Measurements from ENCODE around the gene PLLP. TPM values are rescaled to one million over a fixed set of nuclear protein-coding genes. Genes with fewer than 3 reads are reported as not detected.
"Not testable (repeated sequence)": the region's sequence is repeated elsewhere in the genome, so short reads cannot be mapped to it uniquely, and the experiment has no call there.

PLLP gene
- total RNA-seq, 2 experiments from 2014 or later = 0.25 to 0.41 TPM

DNA sequence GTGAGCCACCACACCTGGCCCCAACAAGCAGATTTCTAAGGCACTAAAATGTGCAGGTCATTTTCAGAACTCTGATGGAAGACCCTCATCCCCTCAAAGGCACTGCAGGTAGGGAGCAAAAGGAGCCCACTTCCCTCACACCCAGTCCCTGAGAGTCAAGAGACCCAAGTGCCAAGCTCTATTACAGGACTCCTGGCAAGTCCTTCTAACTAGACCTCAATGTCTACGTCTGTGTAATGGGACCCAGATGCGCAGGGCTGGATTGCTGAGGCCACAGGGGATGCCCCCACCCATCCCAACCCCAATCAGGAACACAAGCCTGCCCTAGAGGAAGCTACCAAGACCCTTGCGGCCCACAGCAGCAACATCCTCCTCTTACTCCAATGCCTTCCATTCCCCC is 2.7 kb downstream of the PLLP start:
- Mint-ChIP-seq H3K27me3 (ENCODE audit: low read depth) (no peaks in the 10 kb centered on the region), H3K4me3 (no peak overlapping the region), H3K27ac (no peak overlapping the region), H3K36me3 (ENCODE audit: low read depth) (no peaks in the 10 kb centered on the region), H3K9me3 (no peaks in the 10 kb centered on the region), H3K4me1 (ENCODE audit: low read depth) (peaks cover 45% of the 10 kb centered on the region)
- CTCF ChIA-PET = interaction anchor here (1.1 to 2.3 kb wide), 2 partner anchors 12 to 18 kb away, joined by 6 to 8 read pairs; no protein-coding TSS in a partner anchor
- DNase-seq = no peak
- intact Hi-C loops (cut with micrococcal nuclease) = no loop called here

DNA sequence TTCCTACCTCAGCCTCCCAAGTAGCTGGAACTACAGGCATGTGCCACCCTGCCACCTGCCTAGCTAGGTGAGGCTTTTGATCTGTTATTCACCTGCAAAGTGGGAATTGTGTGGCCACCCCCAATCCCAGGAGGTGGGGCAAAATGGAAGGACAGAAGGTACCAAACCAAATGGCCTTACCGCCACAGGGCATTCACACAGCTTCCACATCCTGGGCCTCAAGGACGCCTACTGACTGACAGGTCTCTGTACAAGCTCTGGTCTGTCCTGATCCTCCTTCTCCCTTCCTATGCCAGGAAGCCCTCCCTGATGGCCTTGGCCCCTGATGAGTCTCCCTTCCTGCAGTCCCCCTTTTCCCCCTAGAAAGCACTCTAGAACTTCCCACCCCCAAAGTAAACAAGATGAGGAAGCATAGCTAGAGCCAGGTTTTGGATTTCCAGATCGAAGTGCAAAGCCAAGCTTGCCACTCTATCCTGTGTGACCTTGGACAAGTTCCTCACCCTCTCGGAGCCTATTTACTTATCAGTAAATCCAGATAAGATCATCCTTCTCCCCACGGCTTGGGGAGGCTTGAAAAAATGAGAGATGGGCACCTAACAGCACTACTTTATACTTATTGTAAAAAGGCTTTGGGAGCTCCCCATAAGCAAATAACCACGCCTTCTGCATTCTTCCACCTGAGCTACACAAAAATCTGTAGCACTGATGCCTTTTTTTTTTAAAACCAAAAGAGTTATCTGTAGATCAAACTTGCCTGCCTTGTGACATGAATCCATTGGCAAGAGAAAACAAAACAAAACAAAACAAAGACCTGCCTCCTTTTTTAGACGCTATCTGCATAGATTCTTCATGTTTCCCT is 4.5 kb downstream of the PLLP start:
- peaks cover 50% of the 10 kb centered on the region for H3K4me1 Mint-ChIP-seq (ENCODE audit: low read depth)
- no peaks in the 10 kb centered on the region for H3K27me3 Mint-ChIP-seq (ENCODE audit: low read depth)
- no peak for DNase-seq
- no peak overlapping the region for H3K4me3 Mint-ChIP-seq
- H3K36me3 Mint-ChIP-seq (ENCODE audit: low read depth) = no peaks in the 10 kb centered on the region
- CTCF ChIA-PET = interaction anchor here (0.6 to 2.3 kb wide), 6 partner anchors 10 to 195 kb away, joined by 3 to 8 read pairs (median 4); no protein-coding TSS in a partner anchor
- no peak overlapping the region for H3K27ac Mint-ChIP-seq
- intact Hi-C loops (cut with micrococcal nuclease) = no loop called here
- no peaks in the 10 kb centered on the region for H3K9me3 Mint-ChIP-seq

DNA sequence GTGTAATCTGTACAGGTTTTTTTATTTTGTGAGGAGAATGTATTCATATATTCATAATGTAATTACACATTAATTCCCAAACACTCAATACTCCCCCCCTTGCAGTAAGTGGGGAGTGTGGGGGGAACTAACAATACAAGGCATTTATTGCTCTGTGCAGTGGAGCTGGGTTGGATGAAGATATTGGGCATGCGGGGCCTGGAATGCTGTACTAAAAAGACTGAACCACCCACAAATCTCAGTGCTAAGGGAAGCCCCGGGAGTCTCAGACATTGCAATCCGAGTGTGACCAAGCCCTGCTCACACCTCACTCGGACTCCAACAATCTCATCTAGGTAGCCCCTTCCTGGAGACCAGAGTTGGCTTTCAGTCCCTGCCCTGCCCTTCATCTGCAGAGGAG is 6.0 kb downstream of the PLLP start:
- no peaks in the 10 kb centered on the region for H3K36me3 Mint-ChIP-seq (ENCODE audit: low read depth)
- H3K27me3 Mint-ChIP-seq (ENCODE audit: low read depth) = no peaks in the 10 kb centered on the region
- CTCF ChIA-PET = interaction anchor here (0.6 to 1.7 kb wide), 2 partner anchors 22 to 33 kb away, joined by 4 to 5 read pairs; no protein-coding TSS in a partner anchor
- H3K4me1 Mint-ChIP-seq (ENCODE audit: low read depth) = peaks cover 42% of the 10 kb centered on the region
- no peak overlapping the region for H3K4me3 Mint-ChIP-seq
- intact Hi-C loops (cut with micrococcal nuclease) = no loop called here
- no peak overlapping the region for H3K27ac Mint-ChIP-seq
- DNase-seq = no peak
- no peaks in the 10 kb centered on the region for H3K9me3 Mint-ChIP-seq

DNA sequence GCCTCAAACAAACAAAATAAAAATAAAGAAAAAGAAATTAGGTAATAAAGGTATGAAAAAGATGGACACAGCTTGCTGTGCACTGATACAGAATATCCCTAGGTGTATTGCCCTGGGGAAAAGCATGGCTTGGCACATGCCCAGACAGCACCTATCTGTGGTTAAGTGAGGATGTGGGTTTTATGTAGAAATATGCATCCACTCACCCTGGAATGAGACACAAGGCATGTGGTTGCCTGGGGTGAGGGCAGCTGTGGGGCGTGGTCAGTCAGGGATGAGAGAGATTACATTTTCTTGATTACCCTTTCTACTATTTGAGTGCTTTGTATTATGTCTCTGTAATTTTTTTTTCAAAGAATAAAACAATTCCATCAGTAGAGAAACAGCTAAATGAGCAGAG is 6.9 kb downstream of the PLLP start:
- Mint-ChIP-seq H3K36me3 (ENCODE audit: low read depth) (no peaks in the 10 kb centered on the region), H3K27ac (peak overlapping the region; percentile 73), H3K9me3 (no peaks in the 10 kb centered on the region), H3K4me3 (no peak overlapping the region), H3K4me1 (ENCODE audit: low read depth) (peaks cover 40% of the 10 kb centered on the region), H3K27me3 (ENCODE audit: low read depth) (no peaks in the 10 kb centered on the region)
- DNase-seq = peak; percentile 85
- intact Hi-C loops (cut with micrococcal nuclease) = loop anchor here (1.0 kb wide), 1 partner anchor 11 kb away; no protein-coding TSS in a partner anchor
- CTCF ChIA-PET = interaction anchor here (0.7 to 1.7 kb wide), 2 partner anchors 9 to 23 kb away, joined by 3 to 4 read pairs; no protein-coding TSS in a partner anchor

DNA sequence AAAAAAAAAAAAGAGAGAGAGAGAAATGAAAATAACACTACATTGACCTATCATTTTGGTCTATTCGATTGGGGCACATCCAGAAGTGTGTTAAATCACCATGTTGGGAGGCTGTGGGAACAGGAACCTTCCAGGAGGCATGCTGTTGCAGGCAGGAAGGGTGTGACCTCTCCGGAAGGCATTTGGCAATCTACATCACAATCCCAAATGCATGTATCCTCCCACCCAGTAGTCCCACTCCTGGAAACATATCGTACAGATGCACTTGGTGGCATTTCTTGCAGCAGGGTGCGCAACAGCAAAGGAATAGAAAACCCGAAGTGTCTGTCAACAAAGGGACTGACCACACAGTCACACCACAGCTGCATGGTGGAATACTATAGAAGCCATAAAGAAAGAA is 7.9 kb downstream of the PLLP start:
- H3K9me3 Mint-ChIP-seq = no peaks in the 10 kb centered on the region

DNA sequence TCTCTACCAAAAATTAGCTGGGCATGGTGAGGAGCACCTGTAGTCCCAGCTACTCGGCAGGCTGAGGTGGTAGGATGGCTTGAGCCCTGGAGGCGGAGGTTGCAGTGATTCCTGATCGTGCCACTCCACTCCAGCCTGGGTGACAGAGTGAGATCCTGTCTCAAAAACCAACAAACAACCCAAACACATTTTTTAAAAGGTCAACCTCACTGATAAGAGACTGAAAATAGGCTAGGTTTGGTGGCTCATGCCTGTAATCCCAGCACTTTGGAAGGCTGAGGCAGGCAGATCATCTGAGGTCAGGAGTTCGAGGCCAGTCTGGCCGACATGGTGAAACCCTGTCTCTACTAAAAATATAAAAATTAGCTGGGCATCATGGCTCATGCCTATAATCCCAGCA is 8.5 kb downstream of the PLLP start:
- H3K27ac Mint-ChIP-seq; H3K27me3 Mint-ChIP-seq (ENCODE audit: low read depth); H3K36me3 Mint-ChIP-seq (ENCODE audit: low read depth); intact Hi-C loops (cut with micrococcal nuclease); H3K9me3 Mint-ChIP-seq; H3K4me3 Mint-ChIP-seq; DNase-seq: not testable (repeated sequence)
- CTCF ChIA-PET = interaction anchor here (0.7 kb wide), 1 partner anchor 111 kb away, joined by 3 read pairs; no protein-coding TSS in a partner anchor
- peaks cover 35% of the 10 kb centered on the region for H3K4me1 Mint-ChIP-seq (ENCODE audit: low read depth)

More for the DNA sequence above, 7.9 kb downstream of the PLLP start:
- no peak for DNase-seq
- CTCF ChIA-PET = interaction anchor here (0.7 kb wide), 1 partner anchor 110 kb away, joined by 3 read pairs; no protein-coding TSS in a partner anchor
- Mint-ChIP-seq H3K4me3 (no peak overlapping the region), H3K27ac (no peak overlapping the region), H3K36me3 (ENCODE audit: low read depth) (no peaks in the 10 kb centered on the region), H3K4me1 (ENCODE audit: low read depth) (peaks cover 38% of the 10 kb centered on the region), H3K27me3 (ENCODE audit: low read depth) (no peaks in the 10 kb centered on the region)
- intact Hi-C loops (cut with micrococcal nuclease) = no loop called here

DNA sequence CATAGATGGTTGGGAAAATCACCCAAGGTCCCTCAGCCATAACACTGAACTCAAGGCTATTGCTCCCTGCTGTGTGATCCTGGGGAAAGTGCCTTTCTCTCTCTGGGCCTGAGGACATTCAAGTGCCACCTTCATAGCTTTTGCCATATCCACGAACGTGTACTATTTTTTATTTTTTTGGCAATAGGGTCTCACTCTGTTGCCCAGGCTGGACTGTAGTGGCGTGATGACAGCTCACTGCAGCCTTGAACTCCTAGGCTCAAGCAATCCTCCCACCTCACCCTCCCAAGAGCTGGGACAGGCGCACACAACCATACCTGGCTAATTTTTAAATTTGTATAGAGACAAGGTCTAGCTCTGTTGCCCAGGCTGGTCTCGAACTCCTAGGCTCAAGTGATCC is 10.6 kb downstream of the PLLP start:
- intact Hi-C loops (cut with micrococcal nuclease) = no loop called here
- CTCF ChIA-PET = no interaction called here
- peaks cover 30% of the 10 kb centered on the region for H3K4me1 Mint-ChIP-seq (ENCODE audit: low read depth)
- H3K27ac Mint-ChIP-seq = no peak overlapping the region
- H3K9me3 Mint-ChIP-seq = no peaks in the 10 kb centered on the region
- no peak overlapping the region for H3K4me3 Mint-ChIP-seq
- no peaks in the 10 kb centered on the region for H3K27me3 Mint-ChIP-seq (ENCODE audit: low read depth)
- no peaks in the 10 kb centered on the region for H3K36me3 Mint-ChIP-seq (ENCODE audit: low read depth)
- no peak for DNase-seq

DNA sequence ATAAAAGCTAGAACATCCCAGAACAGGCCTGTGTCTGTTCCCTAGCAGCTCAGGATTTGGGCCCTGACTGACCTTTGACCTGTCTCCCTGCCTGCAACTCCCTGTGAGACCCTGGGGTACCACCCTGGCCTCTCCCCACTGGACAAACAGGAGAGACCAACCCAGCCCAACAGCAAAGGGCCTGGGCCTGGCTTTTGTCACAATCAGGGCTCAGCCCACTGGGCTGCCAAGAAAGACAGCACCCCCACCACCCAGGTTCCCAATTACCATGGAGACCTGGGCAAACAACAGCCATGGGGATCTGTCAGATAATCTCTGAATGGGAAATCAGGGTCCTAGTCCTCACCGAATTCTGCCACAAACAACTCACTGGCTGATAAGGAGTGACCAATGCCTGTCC is 11.1 kb downstream of the PLLP start:
- DNase-seq = no peak
- Mint-ChIP-seq H3K27ac (no peak overlapping the region), H3K4me3 (no peak overlapping the region), H3K27me3 (ENCODE audit: low read depth) (no peaks in the 10 kb centered on the region), H3K36me3 (ENCODE audit: low read depth) (no peaks in the 10 kb centered on the region), H3K9me3 (no peaks in the 10 kb centered on the region), H3K4me1 (ENCODE audit: low read depth) (peaks cover 30% of the 10 kb centered on the region)
- intact Hi-C loops (cut with micrococcal nuclease) = no loop called here
- CTCF ChIA-PET = interaction anchor here (0.6 kb wide), 1 partner anchor 143 kb away, joined by 3 read pairs; no protein-coding TSS in a partner anchor

DNA sequence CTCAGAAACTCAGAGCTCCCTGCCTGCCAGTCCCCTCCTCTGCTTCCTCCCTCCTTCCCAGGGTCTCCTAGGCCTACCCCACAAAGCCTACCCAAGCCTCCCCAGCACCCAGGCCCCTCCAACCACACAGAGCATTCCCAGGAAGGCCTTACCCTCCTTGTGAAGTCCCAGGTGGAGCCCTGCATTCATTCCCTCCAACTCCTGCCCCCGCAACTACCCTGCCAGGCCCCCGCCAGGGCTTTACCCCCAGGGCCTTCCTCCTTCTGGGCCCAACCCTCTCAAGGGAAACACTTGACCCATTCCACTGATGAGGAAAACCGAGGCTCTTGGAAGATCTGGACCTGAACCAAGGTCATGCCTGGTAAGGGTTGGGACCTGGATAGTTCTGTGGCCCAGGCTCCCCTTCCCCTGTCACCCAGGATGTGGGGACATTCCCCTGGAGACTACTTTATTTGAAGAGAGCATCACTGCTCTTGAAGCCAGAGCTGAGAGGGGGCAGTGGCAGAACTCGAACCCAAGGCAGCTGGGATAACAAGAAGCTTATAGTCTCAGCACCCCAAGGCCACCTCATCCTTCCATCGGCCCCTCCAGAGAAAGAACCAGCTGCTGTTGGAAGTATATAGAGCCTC is 12.5 kb downstream of the PLLP start:
- CTCF ChIA-PET = no interaction called here
- H3K4me1 Mint-ChIP-seq (ENCODE audit: low read depth) = peaks cover 31% of the 10 kb centered on the region
- H3K36me3 Mint-ChIP-seq (ENCODE audit: low read depth) = no peaks in the 10 kb centered on the region
- H3K9me3 Mint-ChIP-seq = no peaks in the 10 kb centered on the region
- no peak overlapping the region for H3K27ac Mint-ChIP-seq
- no peak for DNase-seq
- no peak overlapping the region for H3K4me3 Mint-ChIP-seq
- H3K27me3 Mint-ChIP-seq (ENCODE audit: low read depth) = no peaks in the 10 kb centered on the region
- intact Hi-C loops (cut with micrococcal nuclease) = no loop called here

DNA sequence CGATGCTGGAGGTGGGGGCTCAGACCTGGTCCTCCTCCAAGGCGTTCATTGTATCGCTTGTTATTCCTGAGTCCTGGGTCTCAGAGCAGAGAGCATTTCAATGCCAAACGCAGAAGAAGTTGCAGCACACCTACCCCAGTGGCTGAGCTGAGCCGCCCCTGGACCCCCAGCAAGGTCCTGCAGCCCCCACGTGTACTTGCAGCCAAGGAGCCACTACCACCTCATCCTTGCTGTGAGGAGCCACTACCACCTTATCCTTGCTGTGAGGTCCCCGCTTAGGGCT is 13.5 kb downstream of the PLLP start:
- no peaks in the 10 kb centered on the region for H3K27me3 Mint-ChIP-seq (ENCODE audit: low read depth)
- DNase-seq = no peak
- peaks cover 34% of the 10 kb centered on the region for H3K4me1 Mint-ChIP-seq (ENCODE audit: low read depth)
- intact Hi-C loops (cut with micrococcal nuclease) = no loop called here
- H3K36me3 Mint-ChIP-seq (ENCODE audit: low read depth) = no peaks in the 10 kb centered on the region
- no peak overlapping the region for H3K27ac Mint-ChIP-seq
- no peaks in the 10 kb centered on the region for H3K9me3 Mint-ChIP-seq
- no peak overlapping the region for H3K4me3 Mint-ChIP-seq
- CTCF ChIA-PET = interaction anchor here (2.0 kb wide), 1 partner anchor 10 kb away, joined by 8 read pairs; no protein-coding TSS in a partner anchor

DNA sequence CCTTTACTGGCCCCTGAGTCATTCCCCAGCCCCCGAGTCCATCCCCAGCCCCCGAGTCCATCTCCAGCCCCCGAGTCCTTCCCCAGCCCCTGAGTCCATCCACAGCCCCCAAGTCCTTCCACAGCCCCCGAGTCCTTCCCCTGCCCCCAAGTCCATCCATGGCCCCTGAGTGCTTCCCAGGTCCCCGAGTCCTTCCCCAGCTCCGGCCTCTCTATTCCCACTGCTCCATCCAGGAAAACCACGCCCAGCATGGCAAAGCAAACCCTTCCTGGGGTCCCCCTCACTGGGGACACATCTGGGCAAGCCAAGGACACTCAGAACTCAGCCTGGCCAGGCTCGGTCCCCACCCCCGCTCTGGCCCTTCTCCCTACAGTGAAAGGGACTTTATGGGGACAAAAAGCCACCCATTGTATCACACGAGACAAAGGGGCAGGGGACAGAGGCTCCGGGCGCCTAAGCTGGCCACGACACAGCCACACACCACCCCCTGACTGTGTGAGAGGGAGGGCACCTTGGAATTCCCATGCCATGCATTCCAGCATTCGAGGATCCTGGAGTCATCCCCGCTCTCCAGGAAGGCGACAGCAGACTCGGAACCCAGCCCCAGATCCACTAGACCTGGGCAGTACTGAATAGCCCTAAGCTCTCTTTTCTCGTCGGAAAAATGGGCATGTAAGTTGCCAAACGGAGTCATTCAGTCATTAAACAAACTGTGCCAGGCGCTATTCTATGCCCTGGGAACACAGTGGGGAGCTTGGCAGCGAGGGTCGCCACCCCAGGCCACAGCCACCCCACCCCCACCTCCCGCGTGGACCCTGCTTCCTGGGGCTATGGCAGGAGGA is 14.0 kb downstream of the PLLP start:
- no peaks in the 10 kb centered on the region for H3K9me3 Mint-ChIP-seq
- H3K27ac Mint-ChIP-seq = no peak overlapping the region
- no peaks in the 10 kb centered on the region for H3K36me3 Mint-ChIP-seq (ENCODE audit: low read depth)
- intact Hi-C loops (cut with micrococcal nuclease) = no loop called here
- peaks cover 39% of the 10 kb centered on the region for H3K4me1 Mint-ChIP-seq (ENCODE audit: low read depth)
- no peak for DNase-seq
- no peak overlapping the region for H3K4me3 Mint-ChIP-seq
- CTCF ChIA-PET = interaction anchor here (2.0 kb wide), 1 partner anchor 10 kb away, joined by 8 read pairs; no protein-coding TSS in a partner anchor
- H3K27me3 Mint-ChIP-seq (ENCODE audit: low read depth) = no peaks in the 10 kb centered on the region
